CD1c-positive myeloid dendritic cell (primary cell): ENCODE data around the gene RHOT1.
"Not testable (repeated sequence)": the region's sequence is repeated elsewhere in the genome, so short reads cannot be mapped to it uniquely, and the experiment has no call there.

ENCODE experiments used
- DNase-seq: peaks from one replicate; pipeline ENCODE4 v3.0.0-alpha.2; 2016; ENCODE audit errors: extremely low spot score

Gene RHOT1

DNA sequence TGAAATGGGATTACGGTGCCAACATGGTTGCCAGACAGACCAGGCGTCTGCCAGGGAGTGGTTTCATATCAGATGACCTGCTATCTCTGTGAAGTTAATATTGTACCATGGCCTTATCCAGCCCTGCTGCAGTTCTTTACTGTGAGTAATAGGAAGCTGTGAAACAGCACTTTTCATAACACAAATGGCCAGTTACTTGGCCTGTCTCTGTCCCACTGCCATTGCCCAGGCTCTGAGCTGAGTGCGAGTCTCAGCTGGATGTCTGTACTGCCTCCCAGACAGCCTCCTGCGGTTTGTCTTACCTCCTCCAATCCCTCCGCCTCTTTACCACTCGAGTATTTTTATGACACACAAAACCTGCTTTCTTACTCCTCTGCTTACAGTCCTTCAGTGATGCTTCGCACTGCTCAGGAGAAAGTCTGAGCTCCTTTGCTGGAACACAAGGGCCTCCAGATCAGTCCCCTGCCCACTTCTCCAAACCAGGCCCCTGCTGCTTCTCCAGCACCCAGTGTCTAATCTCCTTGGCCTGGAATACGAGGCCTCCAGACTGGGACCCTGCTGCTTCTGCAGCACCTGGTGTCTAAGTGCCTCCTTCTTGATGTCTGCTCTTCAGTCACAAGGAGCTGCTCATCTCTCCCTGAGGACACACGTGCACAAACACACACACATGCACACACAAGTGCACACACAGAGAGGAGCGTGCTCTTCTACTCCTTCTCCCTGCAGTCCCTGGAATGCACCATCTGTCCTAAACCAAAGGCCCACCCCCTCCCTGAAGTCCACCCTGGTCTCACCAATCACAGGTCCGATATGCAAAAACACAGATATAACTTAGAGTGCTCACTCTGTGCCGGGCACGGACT is 17.1 kb upstream of the RHOT1 start:
- no peak for DNase-seq

DNA sequence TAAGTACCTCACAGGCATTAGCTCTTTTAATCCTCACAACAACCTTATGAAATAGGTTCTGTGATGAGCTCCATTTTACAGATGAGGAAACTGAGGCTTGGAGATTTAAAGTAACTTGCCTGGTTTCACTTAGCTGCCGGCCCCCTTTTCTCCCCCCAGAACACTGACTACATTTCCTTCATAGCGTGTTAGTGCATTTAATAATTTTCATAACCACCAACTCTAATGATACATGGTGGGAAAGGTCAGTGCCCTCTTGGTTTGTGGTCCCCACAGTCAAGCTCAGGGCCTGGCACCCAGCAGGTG is 16.5 kb upstream of the RHOT1 start:
- no peak for DNase-seq

DNA sequence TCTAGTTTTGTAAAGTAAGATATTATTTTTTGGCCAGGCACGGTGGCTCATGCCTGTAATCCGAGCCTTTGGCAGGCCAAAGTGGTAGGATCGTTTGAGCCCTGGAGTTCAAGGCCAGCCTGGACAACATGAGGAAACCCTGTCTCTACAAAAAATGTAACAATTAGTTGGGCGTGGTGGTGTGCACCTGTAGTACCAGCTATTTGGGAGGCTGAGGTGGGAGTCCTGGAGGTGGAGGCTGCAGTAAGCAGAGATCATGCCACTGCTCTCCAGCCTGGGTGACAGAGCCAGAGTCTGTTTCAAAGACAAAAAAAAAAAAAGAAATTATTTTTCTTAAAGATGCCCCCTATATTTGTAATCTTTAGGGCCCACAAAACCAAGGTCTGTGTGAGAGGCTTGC is 16.0 kb upstream of the RHOT1 start:
- DNase-seq: no peak

DNA sequence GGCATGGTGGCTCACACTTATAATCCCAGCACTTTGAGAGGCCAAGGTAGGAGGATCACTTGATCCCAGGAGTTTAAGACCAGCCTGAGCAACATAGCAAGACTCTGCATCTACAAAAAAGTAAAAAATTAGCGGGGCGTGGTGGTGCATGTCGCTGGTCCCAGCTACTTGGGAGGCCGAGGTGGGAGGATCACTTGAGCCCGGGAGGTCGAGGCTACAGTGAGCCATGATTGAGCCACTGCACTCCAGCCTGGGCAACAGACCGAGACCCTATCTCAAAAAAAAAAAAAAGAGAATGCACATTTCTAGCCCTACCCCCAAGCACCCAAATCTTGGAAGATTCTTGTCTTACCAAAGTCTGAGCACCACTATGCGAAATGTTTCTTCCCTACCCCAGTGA is 15.6 kb upstream of the RHOT1 start:
- no peak for DNase-seq

DNA sequence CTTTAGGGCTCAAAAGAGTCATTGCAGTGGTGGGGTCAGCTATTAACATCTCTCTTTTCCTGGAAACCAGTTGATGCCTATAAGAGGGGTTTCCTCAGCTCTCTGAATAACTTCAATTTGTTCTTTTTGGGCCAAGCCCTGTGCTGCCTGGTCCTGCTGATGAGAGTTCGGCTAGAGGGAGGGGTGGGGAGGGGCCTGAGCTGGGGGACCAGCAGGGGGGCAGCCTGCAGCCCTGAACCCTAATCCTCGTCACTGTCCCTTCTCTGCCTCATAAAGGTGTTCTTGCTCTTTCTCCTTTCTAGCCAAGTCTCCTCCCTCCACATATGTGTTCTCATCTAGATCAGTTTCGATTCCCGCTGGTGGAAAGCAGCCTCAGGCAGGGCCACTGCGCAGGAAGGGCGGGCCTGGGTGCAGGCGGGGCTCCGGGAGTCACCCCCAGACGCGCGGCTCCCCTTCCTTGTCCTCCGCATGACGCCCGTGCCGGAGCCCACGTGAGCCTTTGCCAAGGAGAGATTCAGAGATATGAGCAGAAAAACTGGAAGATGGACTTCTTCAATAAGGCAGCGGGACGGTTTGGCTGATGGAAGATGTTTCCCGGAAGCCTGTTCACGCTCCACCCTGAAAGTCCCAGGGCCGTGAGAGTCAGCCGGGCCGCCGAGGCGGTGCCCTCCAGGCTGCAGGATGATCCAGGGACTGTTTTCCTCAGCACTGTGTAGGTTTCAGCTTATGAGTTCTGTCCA is 15.0 kb upstream of the RHOT1 start:
- DNase-seq: peak; percentile 92

DNA sequence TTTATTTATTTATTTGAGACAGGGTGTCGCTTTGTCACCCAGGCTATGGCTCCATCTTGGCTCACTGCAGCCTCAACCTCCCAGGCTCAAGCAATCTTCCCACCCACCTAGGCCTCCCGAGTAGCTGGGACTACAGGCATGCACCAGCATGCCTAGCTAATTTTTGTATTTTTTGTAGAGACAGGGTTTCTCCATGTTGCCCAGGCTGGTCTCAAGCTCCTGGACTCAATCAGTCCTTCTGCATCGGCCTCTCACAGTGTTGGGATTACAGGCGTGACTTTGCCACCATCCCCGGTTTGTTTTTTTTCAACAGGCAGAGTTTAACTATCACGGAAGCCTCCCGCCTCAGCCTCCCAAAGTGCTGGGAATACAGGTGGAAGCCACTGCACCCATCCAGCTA is 13.8 kb upstream of the RHOT1 start:
- DNase-seq: not testable (repeated sequence)

DNA sequence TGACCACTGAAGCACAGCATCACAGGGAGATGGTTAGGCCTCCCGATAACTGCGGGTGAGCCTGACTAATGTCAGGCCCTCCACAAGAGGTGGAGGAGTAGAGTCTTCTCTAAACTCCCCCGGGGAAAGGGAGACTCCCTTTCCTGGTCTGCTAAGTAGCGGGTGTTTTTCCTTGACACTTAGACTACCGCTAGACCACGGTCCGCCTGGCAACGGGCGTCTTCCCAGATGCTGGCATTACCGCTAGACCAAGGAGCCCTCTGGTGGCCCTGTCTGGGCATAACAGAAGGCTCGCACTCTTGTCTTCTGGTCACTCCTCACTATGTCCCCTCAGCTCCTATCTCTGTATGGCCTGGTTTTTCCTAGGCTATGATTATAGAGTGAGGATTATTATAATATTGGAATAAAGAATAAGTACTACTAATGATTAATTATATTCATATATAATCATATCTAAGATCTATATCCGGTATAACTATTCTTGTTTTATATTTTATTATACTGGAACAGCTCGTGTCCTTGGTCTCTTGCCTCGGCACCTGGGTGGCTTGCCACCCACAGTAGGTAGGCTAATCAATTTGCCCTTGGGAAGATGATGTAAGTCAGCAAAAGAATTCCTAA is 6.7 kb upstream of the RHOT1 start:
- not testable (repeated sequence) for DNase-seq

DNA sequence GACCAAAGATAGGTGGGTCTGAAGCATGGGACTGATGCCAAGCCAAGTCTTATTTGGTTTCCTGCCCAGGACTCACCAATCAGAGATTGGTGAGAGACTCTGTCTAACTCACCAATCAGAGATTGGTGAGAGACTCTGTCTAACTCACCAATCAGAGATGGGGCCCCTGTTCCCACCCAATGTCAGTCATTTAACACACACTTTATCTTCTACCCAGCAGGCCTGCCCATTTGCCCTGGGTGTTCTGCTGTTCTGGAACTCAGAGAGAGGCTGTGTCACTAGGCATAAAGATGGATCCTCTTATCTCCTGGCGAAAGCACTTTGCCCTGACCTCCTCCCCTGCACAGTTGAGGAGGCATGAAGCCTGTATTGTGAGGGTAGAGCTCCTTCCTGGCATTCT is 5.4 kb upstream of the RHOT1 start:
- DNase-seq: no peak

DNA sequence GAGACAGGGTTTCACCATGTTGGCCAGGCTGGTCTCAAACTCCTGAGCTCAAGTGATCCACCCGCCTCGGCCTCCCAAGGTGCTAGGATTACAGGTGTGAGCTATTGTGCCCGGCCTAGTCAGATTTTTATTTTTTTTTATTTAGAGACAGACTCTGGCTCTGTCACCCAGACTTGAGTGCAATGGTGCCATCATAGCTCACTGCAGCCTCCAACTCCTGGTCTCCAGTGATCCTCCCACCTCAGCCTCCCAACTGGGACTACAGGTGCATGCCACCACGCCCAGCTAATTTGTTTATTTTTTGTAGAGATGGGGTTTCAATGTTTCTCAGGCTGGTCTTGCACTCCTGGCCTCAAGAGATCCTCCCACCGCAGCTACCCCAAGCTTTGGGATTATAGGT is 2.8 kb upstream of the RHOT1 start:
- DNase-seq: not testable (repeated sequence)

DNA sequence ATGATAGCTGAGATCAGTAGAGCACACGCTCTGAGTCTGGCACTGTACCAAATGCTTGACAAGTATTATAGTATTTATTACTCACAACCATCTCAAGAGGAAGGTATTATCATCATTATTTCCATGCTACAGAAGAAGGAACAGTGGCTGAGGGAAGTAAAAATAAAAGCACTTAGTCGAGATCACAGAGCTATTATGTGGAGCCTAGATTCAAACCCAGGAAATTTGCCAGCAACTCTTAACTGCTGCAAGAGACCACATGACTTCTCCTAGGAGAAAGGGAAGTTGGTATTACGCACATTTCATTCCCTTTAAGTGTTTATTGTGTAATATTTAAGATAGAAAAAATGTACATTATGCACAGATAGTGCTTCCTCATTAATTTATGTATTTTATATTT is 1.0 kb upstream of the RHOT1 start:
- peak; percentile 95 for DNase-seq

DNA sequence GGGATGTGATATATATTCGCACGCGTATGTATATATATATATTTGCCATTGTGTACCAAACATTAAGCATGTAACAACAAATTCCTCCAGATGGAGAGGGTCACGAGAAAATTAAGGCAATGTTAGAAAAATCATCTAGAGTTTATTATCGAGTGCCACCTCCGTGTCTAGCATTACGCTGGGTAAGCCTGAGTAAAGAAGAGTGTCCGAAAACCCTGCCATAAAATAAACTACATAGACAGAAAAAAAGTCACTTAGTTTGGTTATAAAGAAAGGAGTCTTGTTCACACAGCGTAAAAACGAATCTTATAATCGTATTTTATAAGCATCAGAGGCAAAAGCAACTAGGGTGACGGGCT is 644 bp upstream of the RHOT1 start:
- no peak for DNase-seq

DNA sequence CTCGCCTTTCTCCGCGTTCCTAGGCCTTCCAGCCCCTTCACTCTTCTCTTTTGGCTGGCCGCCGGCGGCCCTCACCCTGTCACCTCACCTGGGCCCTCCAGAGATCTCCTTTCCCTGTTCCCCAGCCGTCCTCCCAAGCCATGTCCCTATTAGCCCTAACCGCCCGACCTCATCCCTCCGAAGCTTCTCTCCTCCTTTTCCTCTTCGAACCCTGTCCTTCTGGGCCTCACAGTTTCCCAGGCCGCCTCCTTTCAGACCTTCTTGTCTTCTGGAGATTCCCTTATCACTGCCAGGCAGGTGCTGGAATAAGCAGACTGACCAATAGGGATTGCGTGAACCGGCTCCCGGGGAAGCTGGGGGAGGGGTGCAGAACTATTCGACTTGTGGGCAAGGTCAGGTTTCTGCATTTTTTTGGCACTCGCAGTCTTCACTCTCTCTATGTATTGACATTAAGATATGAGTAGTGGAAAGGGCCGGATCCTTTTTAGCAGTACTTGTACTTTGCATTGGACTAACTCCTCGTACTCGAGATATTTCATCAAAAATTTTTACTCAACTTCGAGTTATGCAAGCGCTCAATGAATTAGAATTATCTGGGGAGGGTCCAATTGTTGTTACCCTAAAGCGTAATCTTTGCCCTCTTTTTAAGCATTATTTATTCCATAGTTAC is 690 bp downstream of the RHOT1 start:
- peak; percentile 31 for DNase-seq

DNA sequence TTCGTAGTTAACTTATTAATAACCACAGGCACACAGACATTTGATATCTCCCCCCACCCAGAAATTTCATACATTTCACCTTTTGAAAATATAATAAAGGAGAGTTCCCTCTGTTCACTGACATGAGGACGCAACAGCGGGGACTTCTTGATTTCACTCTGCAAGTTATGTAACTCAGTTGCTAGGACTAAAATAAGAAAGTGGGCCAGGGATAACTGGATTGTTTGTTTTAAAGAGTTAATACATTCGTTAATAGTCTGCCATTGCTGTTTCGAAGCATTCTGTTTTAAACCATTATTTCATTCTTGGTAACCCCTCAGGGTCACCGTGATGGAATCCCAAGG is 1.2 kb downstream of the RHOT1 start:
- DNase-seq: peak; percentile 34

DNA sequence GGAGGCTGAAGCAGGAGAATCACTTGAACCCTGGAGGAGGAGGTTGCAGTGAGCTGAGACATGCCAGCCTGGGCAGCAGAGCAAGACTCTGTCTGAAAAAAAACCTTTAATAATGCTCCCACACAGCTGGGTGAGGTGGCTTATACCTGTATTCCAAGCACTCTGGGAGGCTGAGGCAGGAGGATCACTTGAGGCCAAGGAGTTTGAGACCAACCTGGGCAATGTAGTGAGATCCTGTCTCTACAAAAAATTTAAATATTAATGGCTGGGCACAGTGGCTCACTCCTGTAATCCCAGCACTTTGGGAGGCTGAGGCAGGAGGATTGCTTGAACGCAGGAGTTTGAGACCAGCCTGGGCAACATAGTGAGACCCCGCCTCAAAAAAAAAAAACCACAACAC is 2.1 kb downstream of the RHOT1 start:
- DNase-seq: not testable (repeated sequence)

DNA sequence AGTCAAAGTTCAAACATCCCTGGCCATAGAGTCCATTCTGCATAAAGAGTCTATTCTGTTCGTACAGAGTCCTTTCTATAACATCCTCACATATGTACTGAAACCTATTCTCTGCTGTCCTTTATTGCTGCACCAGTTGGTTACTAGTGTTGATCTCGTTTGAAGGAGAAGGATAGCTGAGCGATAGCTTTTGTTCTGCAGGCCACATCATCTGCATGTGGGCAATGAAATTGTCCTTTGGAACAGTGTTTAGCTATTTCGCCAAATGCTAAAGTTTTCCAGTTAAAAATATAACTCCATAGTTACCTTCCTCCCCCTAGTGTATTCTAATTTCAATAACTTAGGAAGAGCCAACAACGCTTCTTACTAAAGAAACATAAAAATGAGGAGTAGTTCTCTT is 6.0 kb downstream of the RHOT1 start:
- DNase-seq: no peak

DNA sequence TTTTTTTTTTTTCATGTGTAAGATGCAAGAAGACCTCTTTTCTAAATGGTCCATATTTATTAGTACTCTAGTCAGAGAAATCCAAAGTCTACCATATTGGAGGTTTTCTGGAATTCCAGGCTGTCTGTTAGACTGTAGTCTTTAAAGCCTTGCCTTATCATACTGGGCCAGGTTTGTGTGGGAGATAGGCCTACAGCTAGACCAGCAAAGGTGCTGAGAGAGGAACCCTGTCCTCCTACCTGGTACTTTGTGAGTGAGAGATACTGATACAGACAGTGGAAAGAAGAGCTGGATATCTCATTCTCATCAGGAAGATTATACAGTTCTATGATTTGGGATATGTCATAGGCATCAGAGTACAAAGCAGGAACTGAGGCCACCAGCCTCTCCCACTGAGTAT is 8.1 kb downstream of the RHOT1 start:
- no peak for DNase-seq

DNA sequence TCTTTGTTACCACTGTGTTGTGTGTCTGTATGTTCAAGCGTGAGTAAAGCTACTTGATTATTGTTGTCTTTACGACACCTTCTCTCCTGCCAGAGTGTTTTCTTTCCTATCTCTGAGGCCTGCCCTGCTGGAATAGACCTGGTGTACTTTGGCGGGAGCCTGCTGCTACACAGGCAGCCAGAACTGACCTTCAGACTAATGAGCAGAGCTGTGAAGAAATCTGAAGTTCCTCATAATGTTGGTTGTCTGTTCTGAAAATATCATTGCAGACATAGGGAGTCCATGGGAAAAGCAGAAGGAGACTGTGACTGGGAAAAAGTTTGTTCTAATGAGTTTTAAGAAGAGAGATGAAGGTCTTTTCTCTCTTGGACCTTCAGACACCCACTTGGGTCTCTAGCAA is 9.8 kb downstream of the RHOT1 start:
- DNase-seq: peak; percentile 68

DNA sequence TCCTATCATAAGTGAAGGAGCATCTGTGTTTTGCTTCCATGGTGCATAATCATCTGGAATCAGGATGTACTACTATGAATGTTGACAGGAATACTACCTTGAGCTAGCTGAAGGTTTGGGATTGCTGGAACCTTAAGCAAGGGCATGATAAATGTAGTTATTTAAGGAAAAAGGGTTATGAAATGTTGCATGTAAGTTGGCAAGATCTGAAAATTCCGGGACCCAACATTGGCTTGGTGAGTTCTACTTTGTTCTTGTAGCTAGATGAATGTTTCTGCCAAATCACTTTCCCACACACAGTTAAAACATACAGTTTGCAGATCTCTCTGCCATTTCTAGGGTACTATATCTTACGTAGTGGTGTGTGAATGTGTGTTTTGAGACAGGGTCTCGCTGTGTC is 13.6 kb downstream of the RHOT1 start:
- no peak for DNase-seq

DNA sequence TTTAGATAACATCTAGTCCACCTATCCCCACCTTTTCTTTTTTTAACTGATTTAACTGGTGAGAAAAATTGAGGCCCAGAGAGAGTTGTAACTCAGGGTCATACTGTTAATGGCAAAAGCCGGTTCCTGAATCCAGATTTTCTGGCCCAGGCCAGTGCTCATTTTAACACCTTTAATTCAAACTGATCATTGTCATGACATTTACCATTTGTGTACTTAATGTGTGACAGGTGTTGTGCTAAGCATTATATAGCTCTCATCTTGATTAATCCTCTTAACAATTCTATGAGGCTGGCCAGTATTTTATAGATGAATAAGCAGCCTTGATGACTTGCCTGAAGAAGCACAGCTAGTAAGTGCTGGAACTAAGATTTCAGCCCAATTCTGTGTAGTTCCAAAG is 14.4 kb downstream of the RHOT1 start:
- DNase-seq: no peak

DNA sequence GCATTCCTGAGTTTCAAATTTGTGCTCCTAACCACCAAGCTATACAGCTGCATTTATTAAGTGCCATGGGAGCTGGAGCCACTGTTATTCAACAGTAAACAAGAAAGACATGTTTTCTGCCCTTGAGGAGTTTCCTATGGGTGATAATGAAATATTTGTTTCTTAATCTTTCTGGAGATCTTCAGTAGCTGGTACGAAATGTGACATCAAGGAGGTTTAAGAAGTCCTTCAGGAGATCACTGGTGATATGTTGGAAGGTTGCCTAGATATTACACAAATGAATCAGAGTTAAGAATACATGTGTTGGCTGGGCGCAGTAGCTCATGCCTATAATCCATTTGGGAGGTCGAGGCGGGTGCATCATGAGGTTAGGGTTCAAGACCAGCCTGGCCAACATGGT is 14.9 kb downstream of the RHOT1 start:
- no peak for DNase-seq

DNA sequence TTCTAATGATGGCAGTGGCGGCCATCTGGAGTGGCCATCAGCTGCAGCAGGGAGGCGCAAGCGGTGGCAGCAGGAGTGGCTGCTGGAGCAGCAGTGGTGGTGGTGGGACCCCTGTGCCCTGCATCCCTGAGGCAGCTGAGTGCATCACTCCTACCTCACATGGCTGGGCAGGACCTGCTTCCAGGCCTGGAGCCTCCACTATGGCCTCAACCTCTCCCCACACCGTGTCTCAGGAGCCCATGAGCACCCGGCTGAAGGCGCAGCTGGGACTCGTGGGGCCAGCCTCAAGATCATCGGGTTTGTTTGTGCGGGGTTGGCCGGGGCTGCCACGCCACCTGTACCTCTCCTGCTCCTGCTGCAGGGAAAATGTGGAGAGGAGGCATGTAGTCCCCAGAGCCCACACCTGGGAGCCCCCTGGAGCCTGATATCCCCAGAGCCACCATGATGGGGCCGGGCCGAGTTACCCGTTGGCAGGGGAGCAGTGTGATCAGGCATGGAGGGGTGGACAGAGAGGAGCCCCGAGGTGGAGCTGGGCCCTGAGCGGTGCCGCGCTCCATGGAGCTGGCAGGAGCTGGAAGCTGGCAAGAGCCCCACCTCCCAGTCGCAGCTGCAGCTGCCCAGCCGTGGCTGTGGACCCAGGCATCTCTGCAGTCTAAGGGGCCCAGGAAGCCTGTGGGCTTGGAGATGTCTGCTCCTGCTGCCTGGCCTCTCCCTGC is 16.7 kb downstream of the RHOT1 start:
- DNase-seq: no peak
